ENCODE data around the gene BHLHA15. TPM values are rescaled to one million over a fixed set of nuclear protein-coding genes. Genes with fewer than 3 reads are reported as not detected.

The BHLHA15 gene
- total and polyA plus RNA-seq, 9 of the 15 experiments (the other 6 are each of a cell fraction or from before 2014, with no cell fraction given), result 0.22 to 2.0 (median 1.1) TPM; not detected in 4

- peaks cover 5 to 64% of the 10 kb centered on the region in 2 experiments for H3K27me3 ChIP-seq (ENCODE audit: control insufficient read depth in 2 of 2, insufficient read depth in 2 of 2, low read length in 2 of 2)
- H3K36me3 ChIP-seq (ENCODE audit: control insufficient read depth, insufficient read depth, low read length), result no peaks in the 10 kb centered on the region
- CTCF ChIA-PET (ENCODE audit: low intra/inter-chr PET ratio), result no interaction called here
- in situ Hi-C loops (cut with MboI), result no loop called here
- no peaks in the 10 kb centered on the region for H3K9me3 ChIP-seq (replicated peaks; ENCODE audit: control insufficient read depth, insufficient read depth, low read depth, low read length)
- H3K4me2 ChIP-seq (ENCODE audit: insufficient read depth, low read length), result no peak overlapping the region
- no peaks in the 10 kb centered on the region for H3K9me1 ChIP-seq (ENCODE audit: control insufficient read depth, insufficient read depth, low read length)
- no peak overlapping the region for H2AFZ ChIP-seq (ENCODE audit: low read depth, low read length)
- BruUV-seq (replicated peaks), result no TSS peak
- intact Hi-C loops (cut with micrococcal nuclease), result no loop called here
- 0 out of 4 replicates have a peak overlapping the region, but pooled peaks of 1 of the 2 experiments have one; percentile 6 for H3K9ac ChIP-seq (ENCODE audit: insufficient read depth in 1 of 2, low read depth in 2 of 2, low read length in 2 of 2)
- peaks cover 6% of the 10 kb centered on the region; the same call in 1 of the 2 replicates for H4K20me1 ChIP-seq (replicated peaks; ENCODE audit: control insufficient read depth, insufficient read depth, low read length)
- ATAC-seq, result no peak
- FAIRE-seq, result no peak
- POLR2A ChIA-PET, result interaction anchor here (1.3 kb wide), 1 partner anchor 25 kb away, joined by 5 read pairs; no protein-coding TSS in a partner anchor
- no peaks in the 10 kb centered on the region for H3K79me2 ChIP-seq (ENCODE audit: control insufficient read depth, insufficient read depth, low read length)
- DNase-seq (ENCODE audit: extremely low read depth in 1 of 4, low spot score in 3 of 4), result peak in 2 of 4 experiments; percentile 8 to 10
- TF ChIP-seq CLOCK (CRISPR knock-in tag; IDR thresholded peaks at IDR 0.05; ENCODE audit: borderline replicate concordance) (no peak), EZH2 (IDR thresholded peaks at IDR 0.05; ENCODE audit: borderline replicate concordance, low read depth, low read length) (no peak)
- H3K4me3 ChIP-seq, result no peak overlapping the region
- 34% methylated on average over 16 of the region's 16 CpGs for WGBS (ENCODE audit: insufficient coverage, low coverage, missing lambda C conversion rate)
- no peak overlapping the region for H3K27ac ChIP-seq (ENCODE audit: extremely low read depth, low read depth, low read length)
- H3K4me1 ChIP-seq (replicated peaks in 1 of 2; ENCODE audit: control insufficient read depth in 2 of 2, insufficient read depth in 2 of 2, low read length in 2 of 2), result peaks cover 0 to 54% of the 10 kb centered on the region in 2 experiments; a peak in 1 of 5 replicates
Observed at GRCh38 chr7:98228801-98229200, 17.6 kb downstream of the BHLHA15 start.

Measured in K562 (cell line).